ENCODE data around the gene MAGED4B. TPM values are rescaled to one million over a fixed set of nuclear protein-coding genes. Genes with fewer than 3 reads are reported as not detected.
"Not testable (repeated sequence)": the region's sequence is repeated elsewhere in the genome, so short reads cannot be mapped to it uniquely, and the experiment has no call there.

MAGED4B gene, protein sequence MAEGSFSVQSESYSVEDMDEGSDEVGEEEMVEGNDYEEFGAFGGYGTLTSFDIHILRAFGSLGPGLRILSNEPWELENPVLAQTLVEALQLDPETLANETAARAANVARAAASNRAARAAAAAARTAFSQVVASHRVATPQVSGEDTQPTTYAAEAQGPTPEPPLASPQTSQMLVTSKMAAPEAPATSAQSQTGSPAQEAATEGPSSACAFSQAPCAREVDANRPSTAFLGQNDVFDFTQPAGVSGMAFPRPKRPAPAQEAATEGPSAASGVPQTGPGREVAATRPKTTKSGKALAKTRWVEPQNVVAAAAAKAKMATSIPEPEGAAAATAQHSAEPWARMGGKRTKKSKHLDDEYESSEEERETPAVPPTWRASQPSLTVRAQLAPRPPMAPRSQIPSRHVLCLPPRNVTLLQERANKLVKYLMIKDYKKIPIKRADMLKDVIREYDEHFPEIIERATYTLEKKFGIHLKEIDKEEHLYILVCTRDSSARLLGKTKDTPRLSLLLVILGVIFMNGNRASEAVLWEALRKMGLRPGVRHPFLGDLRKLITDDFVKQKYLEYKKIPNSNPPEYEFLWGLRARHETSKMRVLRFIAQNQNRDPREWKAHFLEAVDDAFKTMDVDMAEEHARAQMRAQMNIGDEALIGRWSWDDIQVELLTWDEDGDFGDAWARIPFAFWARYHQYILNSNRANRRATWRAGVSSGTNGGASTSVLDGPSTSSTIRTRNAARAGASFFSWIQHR
- total RNA-seq = 1 to 10 TPM in 1 of 2 donors, under 1 TPM in 1; 0.50 to 2.3 TPM

DNA sequence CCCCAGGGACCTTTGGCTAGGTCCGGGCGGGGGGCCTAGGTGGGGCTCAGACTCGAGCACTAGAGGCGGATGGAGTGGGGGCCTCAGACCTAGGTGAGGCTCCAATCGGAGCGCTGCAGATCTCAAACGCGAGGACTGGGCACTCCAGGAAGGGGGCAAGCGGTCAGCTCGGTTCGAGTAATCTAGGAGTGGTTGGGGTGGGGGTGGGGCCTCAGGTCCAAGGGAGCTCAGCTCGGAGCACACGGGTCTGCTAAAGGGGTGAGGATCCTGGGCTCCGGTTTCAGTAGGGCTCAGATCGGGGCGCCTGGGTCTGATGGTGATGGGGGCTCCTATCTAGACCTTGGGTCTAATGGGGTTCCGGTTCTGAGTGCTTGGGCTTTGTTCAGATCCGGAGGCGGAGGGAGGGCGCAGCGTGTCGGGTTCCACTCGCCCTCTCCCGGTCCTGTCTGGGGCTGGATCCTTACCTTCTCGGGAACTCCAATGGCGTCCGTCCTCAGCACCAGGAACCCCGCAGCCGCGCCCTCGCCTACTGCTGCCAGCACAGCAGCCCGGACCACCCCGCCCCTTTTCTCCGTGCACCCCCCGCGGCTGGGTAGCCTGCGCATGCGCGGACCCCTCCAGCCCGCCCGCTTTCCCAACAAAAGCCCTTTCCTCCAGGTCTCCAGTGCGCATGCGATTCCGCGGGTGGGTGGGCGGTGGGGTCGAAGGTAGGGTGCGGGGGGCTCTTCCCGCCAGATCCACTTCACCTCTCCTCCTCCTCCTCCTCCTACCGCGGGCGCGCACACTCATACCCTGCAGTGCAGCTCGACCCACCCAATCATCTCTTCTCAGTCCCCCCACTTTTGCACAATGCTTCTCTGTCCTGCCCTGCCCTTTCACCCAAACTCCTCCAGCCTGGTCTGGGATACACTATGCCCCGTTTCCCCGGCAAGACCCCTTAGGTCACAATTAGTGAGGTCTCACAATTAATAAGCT is at the start of gene MAGED4B:
MAGED4B (minus strand) TSS at position 518 of the 975 bp plus-strand sequence. CDS start 1,011 bp downstream, outside the sequence.
- not testable (repeated sequence) for H3K4me3 Mint-ChIP-seq

DNA sequence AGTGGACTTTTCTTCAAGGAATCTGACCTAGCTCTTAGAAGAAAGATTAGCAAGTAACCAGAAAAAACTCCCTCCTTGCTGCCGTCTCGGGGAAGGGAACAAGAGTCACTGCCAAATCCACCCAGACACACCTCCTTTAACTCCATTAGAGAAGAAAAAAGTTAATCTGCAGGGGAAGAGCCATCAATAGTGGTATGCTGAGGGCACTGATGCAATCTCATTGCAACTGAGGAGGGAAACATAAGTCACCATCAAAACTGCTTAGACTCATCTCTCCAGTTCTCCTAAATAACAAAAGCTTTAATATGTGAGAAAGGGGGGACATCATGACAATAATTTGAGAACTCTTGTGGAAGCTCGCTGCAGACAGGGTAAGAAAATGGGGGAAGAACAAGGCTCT is 49.3 kb upstream of the MAGED4B start:
- ATAC-seq = no peak
- H3K9me3 Mint-ChIP-seq = no peaks in the 10 kb centered on the region

More for the DNA sequence above, at the start of gene MAGED4B:
- H3K36me3 Mint-ChIP-seq; DNase-seq (ENCODE audit: low spot score); H3K9me3 Mint-ChIP-seq; H3K27me3 Mint-ChIP-seq; ATAC-seq; H3K4me1 Mint-ChIP-seq (ENCODE audit: low read depth in 2 of 2); H3K27ac Mint-ChIP-seq: not testable (repeated sequence)

DNA sequence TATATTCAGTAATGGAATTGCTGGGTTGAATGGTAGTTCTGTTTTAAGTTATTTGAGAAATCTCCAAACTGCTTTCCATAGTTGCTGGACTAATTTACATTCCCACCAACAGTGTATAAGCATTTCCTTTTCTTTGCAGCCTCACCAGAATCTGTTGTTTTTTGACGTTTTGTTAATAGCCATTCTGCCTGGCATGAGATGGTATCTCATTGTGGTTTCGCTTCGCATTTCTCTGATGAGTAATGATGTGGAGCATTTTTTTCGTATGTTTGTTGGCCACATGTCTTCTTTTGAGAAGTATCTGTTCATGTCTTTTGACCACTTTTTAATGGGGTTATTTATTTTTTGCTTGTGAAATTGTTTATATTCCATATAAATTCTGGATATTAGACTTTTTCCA is 13.6 kb upstream of the MAGED4B start:
- Mint-ChIP-seq H3K4me3 (no peak overlapping the region), H3K4me1 (ENCODE audit: low read depth in 2 of 2) (no peaks in the 10 kb centered on the region), H3K27me3 (peaks cover 9 to 18% of the 10 kb centered on the region in 2 donors), H3K27ac (no peak overlapping the region), H3K9me3 (no peaks in the 10 kb centered on the region), H3K36me3 (no peaks in the 10 kb centered on the region)
- DNase-seq (ENCODE audit: low spot score) = no peak
- ATAC-seq = no peak

More for the DNA sequence above, 49.3 kb upstream of the MAGED4B start:
- Mint-ChIP-seq H3K4me3 (no peak overlapping the region), H3K27me3 (peaks cover 15 to 22% of the 10 kb centered on the region in 2 donors), H3K27ac (no peak overlapping the region), H3K4me1 (ENCODE audit: low read depth in 2 of 2) (no peaks in the 10 kb centered on the region), H3K36me3 (no peaks in the 10 kb centered on the region)
- no peak for DNase-seq (ENCODE audit: low spot score)

DNA sequence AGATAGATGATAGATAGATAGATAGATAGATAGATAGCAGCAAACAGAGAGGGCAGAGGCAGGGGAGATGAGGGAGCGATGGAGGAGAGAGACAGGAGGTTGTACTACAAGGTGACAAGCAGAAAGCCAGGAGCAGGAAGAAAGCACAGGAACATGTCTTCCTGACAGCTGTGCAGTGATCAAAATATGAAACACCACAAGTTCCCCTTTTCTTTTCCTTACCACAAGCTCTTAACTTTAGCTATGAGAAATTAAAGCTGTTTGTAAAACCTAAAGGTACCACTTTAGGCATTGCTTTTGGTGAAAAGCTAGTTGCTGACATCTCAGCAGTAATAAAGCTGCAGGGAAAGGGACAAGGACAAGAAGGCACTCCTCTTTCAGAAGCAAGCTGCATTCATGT is 9.1 kb upstream of the MAGED4B start:
- H3K27ac Mint-ChIP-seq = no peak overlapping the region
- no peak for ATAC-seq
- no peaks in the 10 kb centered on the region for H3K4me1 Mint-ChIP-seq (ENCODE audit: low read depth in 2 of 2)
- H3K4me3 Mint-ChIP-seq = no peak overlapping the region
- H3K27me3 Mint-ChIP-seq = peaks cover 7 to 16% of the 10 kb centered on the region in 2 donors
- H3K36me3 Mint-ChIP-seq = no peaks in the 10 kb centered on the region
- no peak for DNase-seq (ENCODE audit: low spot score)
- H3K9me3 Mint-ChIP-seq = no peaks in the 10 kb centered on the region

DNA sequence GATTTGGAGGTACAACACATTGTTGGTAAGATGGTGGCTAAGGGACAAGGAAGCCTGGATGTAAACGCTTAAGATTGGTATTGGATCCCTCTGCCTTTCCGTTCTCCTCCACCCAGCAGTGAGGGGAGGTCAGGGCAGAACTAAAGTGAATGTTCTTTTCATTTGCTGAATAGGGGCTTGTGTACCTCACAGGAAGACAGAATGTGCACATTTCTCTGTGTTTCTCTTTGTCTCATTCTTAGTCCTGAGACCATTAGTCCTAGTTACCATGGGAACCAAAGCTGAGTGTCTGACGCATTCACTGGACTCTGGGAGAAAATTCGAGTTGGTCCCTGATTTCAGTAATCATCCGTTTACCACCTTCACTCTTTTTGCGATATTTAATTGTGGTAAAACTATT is 26.7 kb downstream of the MAGED4B start:
- H3K4me1 Mint-ChIP-seq (ENCODE audit: low read depth in 2 of 2); H3K4me3 Mint-ChIP-seq; H3K36me3 Mint-ChIP-seq; H3K27me3 Mint-ChIP-seq; DNase-seq (ENCODE audit: low spot score); H3K9me3 Mint-ChIP-seq; ATAC-seq; H3K27ac Mint-ChIP-seq: not testable (repeated sequence)

DNA sequence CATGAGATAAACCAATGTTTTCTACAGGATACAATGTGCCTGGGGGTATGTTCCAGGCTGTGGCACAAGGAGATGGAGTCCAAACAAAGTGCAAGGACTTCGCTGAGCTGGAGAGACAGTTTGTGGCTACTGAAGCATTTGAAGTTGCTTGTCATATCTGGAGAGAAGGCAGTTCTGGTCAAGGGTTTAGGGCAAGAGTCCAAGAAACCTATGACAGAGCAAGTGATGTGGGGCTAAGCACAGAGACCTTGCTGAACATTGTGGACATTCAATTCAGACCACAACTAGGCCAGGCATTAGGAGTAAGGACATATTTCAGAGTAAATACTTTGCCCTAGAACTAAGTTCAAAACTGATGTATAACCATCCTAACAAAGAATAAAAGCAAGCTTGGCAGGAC is 34.8 kb downstream of the MAGED4B start:
- Mint-ChIP-seq H3K27me3 (peaks cover 13 to 26% of the 10 kb centered on the region in 2 donors), H3K4me1 (ENCODE audit: low read depth in 2 of 2) (no peaks in the 10 kb centered on the region), H3K4me3 (no peak overlapping the region), H3K27ac (no peak overlapping the region), H3K36me3 (no peaks in the 10 kb centered on the region), H3K9me3 (no peaks in the 10 kb centered on the region)
- no peak for DNase-seq (ENCODE audit: low spot score)
- no peak for ATAC-seq

DNA sequence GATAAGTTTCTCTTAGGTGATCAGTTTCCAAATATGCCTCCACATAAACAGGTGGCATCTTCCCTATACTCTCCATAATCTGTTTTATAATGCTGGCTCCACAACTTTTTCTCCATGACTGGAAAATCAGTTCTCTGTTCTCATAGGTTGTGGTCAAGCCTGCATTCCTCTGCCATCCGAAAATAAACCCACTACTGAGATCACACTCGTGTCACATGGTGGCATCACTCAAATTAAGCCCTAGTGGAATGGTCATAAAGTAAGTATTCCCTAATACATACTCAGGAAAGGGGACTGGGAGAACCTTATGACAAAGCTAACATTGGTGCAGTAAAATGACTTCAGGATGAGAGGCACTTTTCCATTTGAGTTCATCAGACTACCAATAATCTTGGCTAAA is 37.6 kb downstream of the MAGED4B start:
- DNase-seq (ENCODE audit: low spot score) (no peak), ATAC-seq (no peak)
- H3K27ac Mint-ChIP-seq = no peak overlapping the region
- no peaks in the 10 kb centered on the region for H3K4me1 Mint-ChIP-seq (ENCODE audit: low read depth in 2 of 2)
- no peak overlapping the region for H3K4me3 Mint-ChIP-seq
- no peaks in the 10 kb centered on the region for H3K9me3 Mint-ChIP-seq
- H3K27me3 Mint-ChIP-seq = peaks cover 21 to 24% of the 10 kb centered on the region in 2 donors
- H3K36me3 Mint-ChIP-seq = no peaks in the 10 kb centered on the region

DNA sequence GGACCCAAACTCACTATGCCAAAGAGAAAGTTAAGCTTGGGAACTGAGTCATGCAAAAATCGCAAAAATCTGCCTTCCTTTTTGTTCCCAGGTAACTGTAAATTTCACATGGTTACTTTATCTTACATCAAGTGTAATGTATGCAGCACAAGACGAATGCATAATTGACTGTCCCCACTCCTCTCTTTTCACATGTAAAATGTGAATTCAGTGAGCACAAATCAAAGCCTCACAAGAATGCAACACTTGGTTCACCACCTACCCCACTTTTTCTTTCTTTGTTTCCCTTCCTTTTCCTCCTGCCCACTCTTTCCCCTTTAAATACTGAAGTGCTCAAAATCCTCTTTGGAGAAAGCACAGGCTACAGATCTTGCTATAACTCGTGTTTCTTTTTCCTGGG is 53.2 kb downstream of the MAGED4B start:
- Mint-ChIP-seq H3K36me3 (no peaks in the 10 kb centered on the region), H3K27ac (no peak overlapping the region), H3K4me3 (no peak overlapping the region), H3K27me3 (peaks cover 8 to 14% of the 10 kb centered on the region in 2 donors), H3K9me3 (no peaks in the 10 kb centered on the region), H3K4me1 (ENCODE audit: low read depth in 2 of 2) (no peaks in the 10 kb centered on the region)
- DNase-seq (ENCODE audit: low spot score) (no peak), ATAC-seq (no peak)

Other genes starting within 250 kb of the MAGED4B start
- 10 to 100 TPM; 30.4 to 35.2 TPM for gene MAGED1, start 175.6 kb downstream of the MAGED4B start, total RNA-seq
- 1 to 10 TPM in 1 of 2 donors, not detected in 1; 1.2 TPM for gene MAGED4, start 115.7 kb upstream of the MAGED4B start, total RNA-seq